Activated CD4-positive, alpha-beta T cell treated with anti-CD3 and anti-CD28 coated beads for 4 hours (primary cell): ENCODE measurements around the gene ACACA.

Experiments
- DNase-seq, 2 donors: peaks; one replicate each; pipeline ENCODE4 v3.0.0-alpha.2; 2020

ACACA gene

DNA sequence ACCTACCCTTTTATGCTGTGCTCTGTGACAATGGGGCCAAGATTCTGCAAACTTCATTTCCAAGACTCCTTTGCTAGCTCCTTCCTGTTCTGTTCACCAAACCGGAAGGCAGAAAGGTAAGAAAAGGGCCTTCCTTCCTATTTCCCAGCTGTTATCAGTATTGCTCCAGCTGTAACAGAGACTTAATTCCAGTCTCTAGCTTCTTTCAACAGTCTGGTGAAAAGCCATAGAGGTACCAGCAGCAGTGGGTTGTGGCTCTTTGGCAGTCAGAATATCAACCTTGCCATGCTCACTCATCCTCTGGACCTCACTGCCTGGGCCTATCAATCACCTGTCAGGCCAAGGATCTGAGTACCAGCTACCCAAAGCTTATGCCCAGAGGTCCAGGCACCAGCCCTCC, 120.2 kb downstream of the ACACA start:
- DNase-seq: no peak

DNA sequence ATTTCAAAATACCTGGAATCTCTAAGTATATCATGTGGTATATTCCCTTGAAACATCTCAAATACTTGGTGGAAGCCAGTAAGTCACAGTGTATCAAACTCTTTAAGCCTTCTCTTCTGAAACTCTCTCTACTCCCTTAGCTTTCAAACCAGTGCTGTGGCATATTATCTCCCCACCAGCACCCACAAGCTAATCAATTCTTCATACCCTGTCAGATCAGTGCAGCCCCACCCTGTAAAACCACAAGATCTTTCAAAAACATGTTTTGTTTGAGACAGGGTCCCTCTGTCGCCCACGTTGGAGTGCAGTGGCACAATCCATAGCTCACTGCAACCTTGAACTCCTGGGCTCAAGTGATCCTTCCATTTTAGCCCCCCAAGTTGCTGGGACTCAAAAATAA, 122.4 kb downstream of the ACACA start:
- no peak for DNase-seq

DNA sequence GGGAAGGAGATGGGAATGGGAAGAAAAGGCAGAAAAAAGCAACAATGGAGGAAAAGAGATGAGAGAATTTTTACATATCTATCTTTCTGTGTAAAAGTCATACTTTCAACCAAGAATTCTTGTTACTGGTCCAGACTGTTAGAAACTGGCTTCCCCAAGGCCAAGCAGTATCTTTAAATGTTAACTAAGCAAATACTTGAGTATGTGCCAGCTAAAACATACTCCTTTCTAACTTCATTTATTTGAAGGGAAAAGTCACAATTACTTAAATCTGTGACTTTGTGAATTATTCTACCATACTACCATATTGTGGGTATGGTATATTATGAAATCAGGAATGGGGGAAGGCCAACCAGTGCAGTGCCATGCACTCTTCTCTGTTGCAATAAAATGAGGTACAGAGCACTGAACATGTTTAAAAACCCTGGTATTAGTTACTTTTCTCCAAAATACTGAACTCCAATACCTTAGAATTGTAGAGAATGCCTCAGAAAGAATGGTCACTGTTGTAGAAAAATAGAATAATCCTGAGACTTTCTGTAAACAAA, 123.1 kb downstream of the ACACA start:
- DNase-seq: no peak

DNA sequence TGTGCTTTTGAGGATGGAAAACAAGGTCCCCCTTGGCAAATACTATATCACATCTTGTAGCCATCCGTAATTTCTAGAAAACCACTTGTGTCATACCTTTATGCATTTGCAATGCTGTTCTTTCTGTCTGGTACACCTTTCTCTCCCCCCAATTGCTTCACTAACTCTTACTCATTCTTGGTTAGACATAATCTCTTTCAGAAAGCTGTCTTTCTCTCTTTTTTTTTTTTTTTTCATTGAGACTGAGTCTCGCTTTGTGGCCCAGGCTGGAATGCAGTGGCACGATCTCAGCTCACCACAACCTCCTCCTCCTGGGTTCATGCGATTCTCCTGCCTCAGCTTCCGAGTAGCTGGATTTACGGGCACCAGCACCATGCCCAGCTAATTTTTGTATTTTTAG, 125.8 kb downstream of the ACACA start:
- DNase-seq: no peak

DNA sequence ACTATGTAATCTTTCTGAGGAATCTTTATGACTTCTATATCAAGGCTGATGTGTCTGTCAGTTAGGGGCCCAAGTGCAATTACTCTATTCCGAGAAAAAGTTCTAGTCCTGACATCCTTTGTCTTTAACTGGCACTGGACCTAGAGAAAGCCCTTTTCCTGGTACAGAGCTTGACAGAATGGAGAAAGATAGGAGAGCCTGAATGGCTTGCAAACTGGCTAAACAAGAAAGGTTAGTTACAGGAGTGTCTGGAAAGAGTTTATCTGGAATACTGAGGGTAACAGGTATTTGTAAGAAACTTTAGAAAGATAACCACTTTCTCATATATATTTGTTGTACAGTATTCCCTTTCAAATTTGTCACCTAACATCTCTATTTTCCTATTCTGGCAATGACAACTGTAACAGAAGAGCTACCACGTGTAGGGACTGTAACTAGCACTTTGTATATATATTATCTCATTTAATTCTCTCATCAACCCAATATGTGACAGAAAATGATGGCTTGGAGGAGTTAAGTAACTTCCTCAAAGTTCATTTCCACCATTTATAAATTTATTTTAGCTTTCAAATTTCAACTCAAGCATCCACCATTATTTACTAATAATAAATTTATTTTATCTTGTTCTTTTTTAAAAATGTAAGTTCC, 128.3 kb downstream of the ACACA start:
- DNase-seq: no peak

DNA sequence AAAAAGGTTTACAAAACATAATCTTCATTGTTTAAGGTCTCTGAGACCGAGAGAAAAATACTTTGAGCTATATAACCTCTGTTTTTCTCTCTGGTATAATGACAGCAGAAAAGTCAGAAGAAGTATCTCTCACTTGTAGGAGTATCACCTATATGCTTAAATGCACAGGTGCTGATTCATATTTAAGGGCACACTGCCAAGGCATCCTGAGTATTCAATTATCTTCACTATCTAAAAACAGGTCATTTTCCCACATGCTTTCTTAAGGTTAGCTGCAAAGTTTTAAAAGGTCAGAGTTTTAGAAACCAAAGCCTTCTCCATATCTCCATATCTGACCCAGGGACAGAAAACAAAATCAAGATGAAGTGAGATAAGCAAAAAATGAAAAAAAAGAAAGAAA, 130.2 kb downstream of the ACACA start:
- DNase-seq: no peak

DNA sequence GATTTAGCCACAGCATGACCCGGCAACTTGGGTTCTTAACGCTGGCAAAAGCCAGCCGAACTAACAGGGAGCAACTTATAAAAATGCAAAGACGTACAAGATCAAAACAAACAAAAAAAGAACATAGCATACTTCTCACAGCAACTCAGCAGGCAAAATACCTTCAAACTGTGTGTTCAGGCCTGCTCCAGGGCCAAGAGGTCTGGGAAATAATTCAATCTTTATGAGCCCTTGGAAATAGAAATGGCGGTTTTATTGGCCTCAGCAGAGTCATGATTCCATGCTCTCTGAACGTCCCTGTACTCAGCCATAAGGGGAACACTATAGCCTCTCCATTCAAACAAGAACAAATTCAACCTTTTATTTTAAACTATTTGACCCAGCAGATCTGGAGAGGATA, 132.2 kb downstream of the ACACA start:
- DNase-seq: no peak

DNA sequence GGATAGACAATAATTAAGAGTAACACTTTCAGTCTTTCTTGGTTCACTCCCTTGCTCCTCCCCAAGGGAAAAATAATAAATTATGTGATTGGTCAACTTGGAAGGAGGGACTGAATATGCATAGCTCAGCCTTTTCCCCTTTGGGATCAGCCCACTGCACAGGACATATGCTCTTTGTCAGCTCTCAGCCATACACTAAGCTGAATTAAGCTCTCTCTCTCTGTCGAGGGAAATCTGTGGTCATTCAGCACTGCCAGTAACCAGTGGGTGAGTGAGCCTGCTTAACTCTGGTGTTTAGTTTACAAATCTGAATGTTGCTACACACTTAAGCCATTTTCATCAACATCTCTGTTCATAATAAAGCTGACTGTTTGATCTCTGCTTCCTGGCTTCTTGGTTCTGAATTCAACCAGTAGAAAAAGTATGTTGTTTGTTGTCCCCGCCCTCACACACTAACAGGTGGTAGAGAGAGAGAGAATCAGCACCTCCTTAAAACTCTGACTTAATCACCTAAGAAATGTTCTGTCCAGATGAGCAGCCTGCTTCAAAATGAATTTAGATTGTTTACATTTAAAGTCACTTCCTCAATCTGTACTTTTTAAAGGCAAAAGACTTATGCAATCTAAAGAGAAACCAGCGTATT, 133.1 kb downstream of the ACACA start:
- no peak for DNase-seq

DNA sequence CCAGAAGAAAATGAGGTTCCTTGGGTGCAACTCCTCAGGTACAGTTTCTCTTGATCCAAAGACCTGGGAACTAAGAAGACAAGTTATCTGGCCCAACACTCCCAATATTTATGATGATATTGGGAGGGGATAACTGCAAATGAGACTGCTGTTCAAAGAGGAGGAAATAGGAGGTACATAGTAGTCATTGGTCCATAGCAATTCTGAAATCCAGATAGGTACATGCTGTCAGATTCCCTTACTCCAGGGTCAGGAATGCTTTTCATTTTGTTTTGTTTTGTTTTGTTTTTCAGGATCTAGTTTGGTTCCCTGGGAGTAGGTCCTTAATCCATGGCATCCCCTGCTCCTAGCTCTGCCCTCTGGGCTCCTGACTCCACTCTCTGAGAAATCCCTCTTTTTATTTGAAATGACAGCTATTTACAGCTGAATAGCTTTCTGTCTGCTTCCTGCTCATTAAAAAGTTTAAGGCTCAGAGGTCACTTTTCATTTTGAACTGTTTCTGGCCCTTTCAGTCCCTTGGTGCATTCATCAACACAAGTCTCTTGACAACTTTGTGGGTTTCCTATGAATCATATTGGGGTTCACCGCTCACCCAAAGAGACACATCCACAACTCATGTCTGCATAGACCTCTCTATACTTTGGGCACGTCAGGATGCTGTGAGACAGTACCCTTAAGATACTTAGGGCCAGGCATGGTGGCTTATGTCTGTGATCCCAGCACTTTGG, 141.0 kb downstream of the ACACA start:
- DNase-seq: no peak

DNA sequence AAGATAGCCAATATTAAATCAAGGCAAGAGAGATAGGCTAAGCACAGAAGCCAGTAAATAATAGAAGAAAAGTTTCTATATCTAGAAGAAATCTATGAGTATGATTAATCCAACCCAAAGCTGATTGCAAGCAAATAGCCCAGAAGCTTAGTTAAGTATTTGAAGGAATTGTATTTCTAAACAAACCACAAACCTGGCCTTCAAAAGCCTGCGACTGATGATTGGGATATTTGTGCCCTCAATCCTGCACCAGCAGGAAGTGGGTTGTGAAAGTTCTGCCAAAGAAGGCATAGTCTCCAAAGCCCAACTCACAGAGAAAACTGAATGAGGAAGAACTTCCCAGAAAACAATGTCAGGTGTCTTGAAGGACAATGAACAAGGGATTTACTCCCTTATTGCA, 145.3 kb downstream of the ACACA start:
- no peak for DNase-seq

DNA sequence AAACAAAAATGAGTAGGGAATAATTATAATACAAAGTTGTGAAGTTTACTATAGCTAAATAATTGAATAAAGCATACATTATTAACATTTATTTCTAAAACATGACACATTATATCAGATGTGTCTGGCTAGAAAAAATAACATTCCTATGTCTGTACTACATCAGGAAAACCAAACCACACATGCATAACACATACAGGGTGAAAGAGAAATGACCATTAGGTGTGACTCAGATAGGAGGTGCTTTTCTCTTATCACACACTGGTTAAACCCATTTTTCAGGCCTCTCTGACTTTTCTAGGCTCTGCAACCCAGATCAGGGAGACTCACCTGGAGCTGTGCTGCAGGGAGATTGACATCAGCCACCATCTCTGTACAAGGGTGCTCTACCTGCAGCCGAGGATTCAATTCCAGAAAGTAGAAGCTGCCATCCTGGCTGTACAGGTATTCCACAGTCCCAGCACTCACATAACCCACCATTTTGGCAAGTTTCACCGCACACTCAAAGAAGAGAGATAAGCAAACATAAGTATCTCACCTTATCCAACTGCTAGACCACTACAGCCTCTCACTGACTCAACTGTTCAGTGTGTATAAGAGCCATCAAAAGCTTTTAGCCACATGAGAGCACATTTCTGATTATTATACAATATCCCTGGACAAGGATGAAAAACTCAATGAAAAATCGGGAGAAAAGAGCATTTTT, 147.5 kb downstream of the ACACA start:
- no peak for DNase-seq

DNA sequence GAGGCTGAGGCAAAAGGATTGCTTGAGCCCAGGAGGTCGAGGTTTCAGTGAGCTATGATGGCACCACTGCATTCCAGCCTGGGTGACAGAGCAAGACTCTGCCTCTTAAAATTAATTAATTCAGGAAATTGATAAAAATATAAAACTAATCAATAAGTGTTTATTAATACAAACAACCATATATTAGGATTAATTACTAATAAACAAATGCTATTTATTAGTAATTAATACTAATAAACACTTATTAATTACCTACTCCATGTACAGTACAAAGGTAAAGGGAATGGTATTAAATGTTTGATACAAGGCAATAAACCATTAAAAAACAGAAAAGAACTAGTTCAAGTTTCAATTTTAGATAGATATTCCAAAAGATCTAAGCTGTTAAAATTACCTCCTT, 150.0 kb downstream of the ACACA start:
- no peak for DNase-seq

DNA sequence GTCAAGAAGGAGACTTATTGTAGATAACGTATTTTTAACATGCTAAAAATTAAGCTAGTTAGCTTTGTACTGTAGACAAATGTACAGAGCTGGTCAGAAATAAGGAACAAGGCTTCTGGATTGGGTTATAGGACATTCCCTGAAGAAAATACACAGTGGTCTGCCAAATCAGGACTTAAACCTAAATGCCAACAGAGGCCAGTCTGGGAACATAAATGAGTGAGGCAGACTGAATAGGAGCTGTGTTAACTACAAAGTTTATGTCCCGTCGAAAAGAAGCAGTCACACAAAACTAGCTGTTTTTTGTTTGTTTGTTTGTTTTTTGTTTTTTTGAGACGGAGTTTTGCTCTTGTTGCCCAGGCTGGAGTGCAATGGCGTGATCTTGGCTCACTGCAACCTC, 151.2 kb downstream of the ACACA start:
- DNase-seq: no peak

DNA sequence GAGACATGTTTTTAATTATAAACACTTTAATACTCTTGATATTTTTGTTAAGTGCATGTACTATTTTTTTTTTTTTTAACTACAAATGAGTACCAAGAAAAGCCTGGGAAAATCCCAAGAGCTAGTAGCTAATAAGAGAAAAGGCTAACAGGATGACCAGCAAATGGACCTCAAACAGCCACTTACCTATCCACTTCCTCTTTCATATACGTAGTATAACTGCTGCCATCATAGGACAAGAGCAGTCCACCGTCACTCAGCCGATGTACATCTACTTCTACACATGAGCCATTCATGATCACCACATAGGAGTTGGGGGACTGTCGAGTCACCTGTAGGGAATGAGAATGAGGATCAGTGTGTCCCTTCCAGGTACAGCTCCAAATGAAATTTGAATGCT, 158.8 kb downstream of the ACACA start:
- no peak for DNase-seq

DNA sequence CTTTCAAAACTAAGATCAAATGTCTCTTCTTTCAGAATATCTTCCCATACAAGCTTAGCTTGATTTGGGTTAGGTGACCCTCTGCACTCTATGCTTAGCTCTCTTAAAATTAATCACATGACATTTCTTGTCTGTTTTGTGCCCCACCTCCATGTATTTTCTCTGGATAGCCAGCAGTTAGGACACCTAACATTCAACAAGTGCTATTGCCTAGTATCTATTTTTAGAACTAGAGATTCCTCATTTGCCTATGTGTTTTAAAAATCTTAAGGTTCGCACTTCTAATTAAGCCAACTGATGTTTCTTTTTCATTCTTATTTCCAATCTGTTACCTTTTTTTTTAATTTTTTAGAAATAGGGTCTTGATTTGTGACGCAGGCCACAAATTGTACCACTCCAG, 160.6 kb downstream of the ACACA start:
- no peak for DNase-seq

DNA sequence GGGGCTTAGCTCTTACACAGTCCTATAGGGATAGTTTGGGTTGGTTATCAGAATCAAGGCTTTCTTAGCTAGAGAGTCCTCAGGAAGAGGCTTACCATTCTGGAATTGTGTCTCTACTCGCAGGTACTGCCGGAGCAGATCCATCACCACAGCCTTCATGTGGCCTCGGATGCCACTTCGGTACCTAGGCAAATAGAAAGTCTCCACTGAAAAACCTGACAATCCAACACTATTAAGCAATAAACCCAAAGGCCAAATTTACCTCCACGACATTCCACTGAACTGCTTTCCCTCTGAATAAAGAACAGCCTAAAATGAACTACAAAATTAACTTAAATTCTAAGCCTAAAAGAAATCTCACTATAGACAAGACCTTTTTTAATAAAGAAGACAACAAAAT, 166.3 kb downstream of the ACACA start:
- DNase-seq: no peak

DNA sequence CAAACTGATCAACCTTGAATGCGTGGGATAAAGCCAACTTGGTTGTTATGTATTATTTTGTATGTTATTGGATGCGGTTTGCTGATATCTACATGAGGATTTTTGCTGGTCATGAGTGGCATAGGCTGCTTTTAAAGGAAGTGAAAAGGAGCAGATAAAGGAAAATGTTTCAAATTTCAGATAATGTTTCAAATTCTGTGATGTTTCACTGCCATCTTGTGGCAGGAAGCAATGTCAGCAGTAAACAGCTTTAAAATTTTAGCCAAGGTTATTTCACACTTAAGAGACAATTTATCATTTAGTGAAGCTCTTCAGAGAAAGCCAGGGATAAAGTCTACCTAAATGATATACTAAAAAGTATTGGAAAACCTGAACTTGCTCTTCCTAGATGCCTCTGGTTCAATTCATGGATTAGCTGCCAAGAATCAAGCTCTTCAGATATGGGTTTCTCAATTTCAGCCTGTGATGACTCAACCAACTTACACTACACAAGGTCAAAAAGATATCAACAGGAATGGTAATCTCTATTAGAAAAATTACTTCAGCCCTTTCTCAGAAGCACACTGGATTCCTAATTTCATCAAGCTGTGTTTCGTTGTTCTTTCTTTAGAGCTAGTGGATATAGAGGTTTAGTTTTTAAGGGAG, 166.8 kb downstream of the ACACA start:
- no peak for DNase-seq

DNA sequence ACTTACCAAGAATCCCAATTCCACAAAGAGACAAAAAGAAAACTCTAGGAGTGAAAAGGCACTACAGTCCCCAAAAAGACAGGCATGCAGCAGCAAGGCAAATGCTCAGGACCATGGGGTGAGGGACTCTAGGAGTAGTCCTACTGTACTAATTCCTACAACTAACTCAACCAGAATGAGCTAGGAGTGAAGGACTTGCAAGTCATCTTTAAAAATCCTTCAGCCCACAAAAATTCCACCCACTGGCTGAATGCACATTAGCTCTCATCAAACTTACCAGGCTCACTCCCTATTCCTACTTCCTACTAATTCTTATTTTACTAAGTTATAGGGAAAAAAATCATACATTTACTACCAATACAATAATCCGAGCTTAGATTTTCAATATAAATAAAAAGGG, 172.5 kb downstream of the ACACA start:
- DNase-seq: no peak

DNA sequence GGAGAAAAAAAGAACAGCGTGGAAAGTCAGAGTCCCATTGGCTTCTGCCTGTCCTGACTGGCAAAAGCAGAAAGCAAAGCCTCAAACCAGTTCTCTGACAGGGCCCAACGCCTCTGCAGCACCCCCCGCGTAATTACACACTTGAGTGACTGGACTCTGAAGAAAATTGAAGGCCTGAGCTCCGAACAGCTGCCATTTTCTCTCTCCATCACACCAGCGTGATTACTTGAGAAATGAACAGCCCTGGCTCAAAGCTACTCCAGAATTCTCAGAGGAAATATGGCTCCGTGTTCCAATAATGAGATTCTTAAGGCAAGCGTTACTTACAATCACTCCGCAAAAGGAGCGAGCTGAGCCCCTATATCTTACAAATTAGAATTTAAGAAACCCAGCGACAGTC, 173.6 kb downstream of the ACACA start:
- DNase-seq: no peak

DNA sequence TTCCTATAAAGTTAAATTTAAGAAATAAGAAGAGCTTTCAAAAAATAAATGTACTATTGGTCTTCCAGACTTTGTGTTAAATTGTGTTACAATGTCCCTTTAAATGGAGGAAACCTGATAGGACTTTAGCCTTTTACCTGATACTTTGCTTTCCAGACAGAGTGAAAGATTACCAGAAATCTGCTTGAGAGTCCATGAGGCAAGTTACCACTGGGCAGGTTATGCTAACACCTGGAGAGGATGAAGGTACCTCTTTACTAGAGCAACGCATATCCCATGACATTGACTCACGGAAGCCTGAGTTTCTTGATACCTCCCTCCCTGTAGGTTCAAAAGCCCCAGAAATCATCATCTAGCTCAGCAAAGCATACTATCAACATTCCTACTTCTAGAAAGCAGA, 174.7 kb downstream of the ACACA start:
- no peak for DNase-seq

DNA sequence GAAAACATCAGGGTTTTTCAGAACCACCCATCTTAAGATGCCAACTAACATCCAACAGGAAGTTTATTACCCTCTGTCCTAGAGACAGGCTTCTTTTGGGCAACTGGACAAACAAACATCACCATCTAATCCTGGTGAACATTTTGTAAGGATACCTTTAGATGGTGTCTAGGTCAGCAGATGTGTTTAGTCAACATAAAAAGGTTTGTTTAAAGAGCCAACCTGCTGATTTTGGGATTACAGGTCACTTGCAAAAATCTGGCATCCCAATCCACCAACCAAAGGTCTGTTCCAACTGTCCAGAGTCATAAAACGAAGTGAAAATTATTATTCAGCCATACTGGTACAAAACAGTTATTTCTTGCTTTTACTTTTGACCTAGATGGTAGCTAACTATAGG, 176.0 kb downstream of the ACACA start:
- no peak for DNase-seq

DNA sequence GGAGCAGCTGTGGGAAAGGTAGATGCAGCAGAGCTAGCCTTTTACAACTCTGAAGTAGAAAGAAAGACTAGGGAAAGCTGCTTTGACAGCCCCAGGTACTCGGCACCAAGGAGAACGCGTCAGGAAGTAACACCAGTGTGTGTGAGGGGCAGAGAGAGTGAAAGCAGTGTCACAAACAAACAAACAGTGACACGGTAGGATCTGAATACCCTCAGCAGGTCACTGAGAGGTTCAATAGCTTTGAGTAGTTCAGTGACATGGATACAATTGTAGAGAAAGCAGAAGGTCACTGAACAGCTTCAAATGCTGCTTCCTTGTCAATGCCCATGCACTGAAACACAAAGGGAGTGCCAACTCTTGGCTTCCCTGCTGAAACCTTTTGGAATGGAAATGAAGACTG, 181.2 kb downstream of the ACACA start:
- no peak for DNase-seq

DNA sequence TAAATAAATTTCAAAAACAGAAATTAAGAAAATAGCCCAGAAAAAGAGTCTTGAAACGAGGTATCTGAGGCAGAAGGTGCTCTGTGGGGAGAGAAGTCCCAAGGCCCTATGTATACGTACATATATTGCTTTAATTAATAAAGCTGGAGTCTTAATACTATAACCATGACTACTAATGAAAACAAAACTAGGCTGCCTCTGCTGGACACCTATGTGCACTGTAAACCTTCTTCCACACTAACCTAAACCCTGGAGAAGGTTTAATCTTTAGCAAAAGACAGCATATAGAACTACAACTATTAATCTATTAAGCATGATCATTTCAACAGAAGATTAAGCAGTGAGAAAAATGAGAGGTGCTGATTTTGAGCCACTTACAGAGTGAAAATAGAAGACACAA, 184.8 kb downstream of the ACACA start:
- DNase-seq: no peak
